ENCODE data around the gene HSBP1L1. TPM values are rescaled to one million over a fixed set of nuclear protein-coding genes. Genes with fewer than 3 reads are reported as not detected.

The HSBP1L1 gene
- total and polyA plus RNA-seq, 2 of the 13 experiments (the other 11 are each of a cell fraction or from before 2014, with no cell fraction given) = 22.6 to 45.1 TPM

DNA sequence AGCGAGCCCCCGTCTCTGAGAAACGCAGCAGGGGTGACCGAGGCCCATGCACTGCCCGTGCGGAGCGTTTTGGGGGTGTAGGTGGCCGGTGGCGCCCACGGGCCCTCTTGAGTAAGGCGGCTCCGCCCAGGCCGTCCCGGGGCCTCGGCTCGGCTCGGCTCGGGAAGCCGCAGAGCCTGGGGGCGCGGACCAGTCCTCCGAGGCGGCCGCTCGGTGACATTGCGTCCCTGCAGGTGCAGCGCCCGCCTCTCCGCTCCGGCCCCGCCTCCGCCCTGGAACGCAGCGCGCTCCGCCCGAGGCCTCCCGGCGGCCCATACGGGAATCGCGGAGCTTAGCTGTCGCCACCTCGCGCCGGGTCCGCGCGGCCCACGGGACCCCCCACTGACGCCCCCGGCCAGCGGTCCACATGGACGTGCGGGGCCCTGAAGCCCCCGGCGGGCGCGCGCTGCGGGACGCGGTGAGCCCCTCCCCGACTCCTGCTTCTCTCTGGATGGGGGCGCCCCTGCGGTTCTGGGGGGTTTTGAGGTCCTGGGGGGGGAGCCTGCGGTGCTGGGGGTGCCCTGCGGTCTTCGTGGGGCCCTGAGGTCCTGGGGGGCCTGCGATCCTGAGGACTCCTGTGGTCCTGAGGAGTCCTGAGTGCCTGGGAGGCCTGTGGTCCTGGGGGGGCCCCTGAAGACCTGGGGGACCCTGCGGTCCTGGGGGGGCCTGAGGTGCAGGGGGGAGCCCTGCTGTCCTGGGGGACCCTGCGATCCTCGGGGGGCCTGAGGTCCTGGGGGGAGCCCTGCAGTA is at the start of gene HSBP1L1 (continued):
- TF ChIP-seq, protein P1, sequence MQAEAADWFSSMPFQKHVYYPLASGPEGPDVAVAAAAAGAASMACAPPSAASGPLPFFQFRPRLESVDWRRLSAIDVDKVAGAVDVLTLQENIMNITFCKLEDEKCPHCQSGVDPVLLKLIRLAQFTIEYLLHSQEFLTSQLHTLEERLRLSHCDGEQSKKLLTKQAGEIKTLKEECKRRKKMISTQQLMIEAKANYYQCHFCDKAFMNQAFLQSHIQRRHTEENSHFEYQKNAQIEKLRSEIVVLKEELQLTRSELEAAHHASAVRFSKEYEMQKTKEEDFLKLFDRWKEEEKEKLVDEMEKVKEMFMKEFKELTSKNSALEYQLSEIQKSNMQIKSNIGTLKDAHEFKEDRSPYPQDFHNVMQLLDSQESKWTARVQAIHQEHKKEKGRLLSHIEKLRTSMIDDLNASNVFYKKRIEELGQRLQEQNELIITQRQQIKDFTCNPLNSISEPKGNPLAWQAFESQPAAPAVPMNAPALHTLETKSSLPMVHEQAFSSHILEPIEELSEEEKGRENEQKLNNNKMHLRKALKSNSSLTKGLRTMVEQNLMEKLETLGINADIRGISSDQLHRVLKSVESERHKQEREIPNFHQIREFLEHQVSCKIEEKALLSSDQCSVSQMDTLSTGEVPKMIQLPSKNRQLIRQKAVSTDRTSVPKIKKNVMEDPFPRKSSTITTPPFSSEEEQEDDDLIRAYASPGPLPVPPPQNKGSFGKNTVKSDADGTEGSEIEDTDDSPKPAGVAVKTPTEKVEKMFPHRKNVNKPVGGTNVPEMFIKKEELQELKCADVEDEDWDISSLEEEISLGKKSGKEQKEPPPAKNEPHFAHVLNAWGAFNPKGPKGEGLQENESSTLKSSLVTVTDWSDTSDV (CRISPR knock-in tag; IDR thresholded peaks at IDR 0.05) = no peak
- TF ChIP-seq, protein P2, sequence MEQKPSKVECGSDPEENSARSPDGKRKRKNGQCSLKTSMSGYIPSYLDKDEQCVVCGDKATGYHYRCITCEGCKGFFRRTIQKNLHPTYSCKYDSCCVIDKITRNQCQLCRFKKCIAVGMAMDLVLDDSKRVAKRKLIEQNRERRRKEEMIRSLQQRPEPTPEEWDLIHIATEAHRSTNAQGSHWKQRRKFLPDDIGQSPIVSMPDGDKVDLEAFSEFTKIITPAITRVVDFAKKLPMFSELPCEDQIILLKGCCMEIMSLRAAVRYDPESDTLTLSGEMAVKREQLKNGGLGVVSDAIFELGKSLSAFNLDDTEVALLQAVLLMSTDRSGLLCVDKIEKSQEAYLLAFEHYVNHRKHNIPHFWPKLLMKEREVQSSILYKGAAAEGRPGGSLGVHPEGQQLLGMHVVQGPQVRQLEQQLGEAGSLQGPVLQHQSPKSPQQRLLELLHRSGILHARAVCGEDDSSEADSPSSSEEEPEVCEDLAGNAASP (CRISPR knock-in tag; IDR thresholded peaks at IDR 0.05; ENCODE audit: borderline replicate concordance) = 0 out of 2 replicates have a peak, but pooled peaks have one; percentile 24
- no peak for TF ChIP-seq NAIF1 (CRISPR knock-in tag; IDR thresholded peaks at IDR 0.05; ENCODE audit: borderline replicate concordance)
- no peak for TF ChIP-seq ZNF83 (CRISPR knock-in tag; IDR thresholded peaks at IDR 0.05; ENCODE audit: borderline replicate concordance)
- no peak for TF ChIP-seq ZNF260 (CRISPR knock-in tag; IDR thresholded peaks at IDR 0.05; ENCODE audit: borderline replicate concordance, low read depth)
- no peak for TF ChIP-seq ZNF598 (CRISPR knock-in tag; IDR thresholded peaks at IDR 0.05; ENCODE audit: borderline replicate concordance)
- TF ChIP-seq ZNF230 (CRISPR knock-in tag; IDR thresholded peaks at IDR 0.05) = no peak
- peak; percentile 70 for TF ChIP-seq ZFY (CRISPR knock-in tag; IDR thresholded peaks at IDR 0.05)
- no peak; the same call in 1 of the 2 replicates for TF ChIP-seq EEA1 (CRISPR knock-in tag; IDR thresholded peaks at IDR 0.05; ENCODE audit: borderline replicate concordance)
- TF ChIP-seq MAFK (conservative IDR thresholded peaks at IDR 0.05 in 1 of 2, IDR thresholded peaks at IDR 0.05 in 1 of 2; ENCODE audit: low read length in 2 of 2) = no peak
- 0 out of 2 replicates have a peak, but pooled peaks have one; percentile 59 for TF ChIP-seq HOXA9 (CRISPR knock-in tag; IDR thresholded peaks at IDR 0.05; ENCODE audit: borderline replicate concordance)
- TF ChIP-seq ZNF468 (CRISPR knock-in tag; IDR thresholded peaks at IDR 0.05) = no peak
- no peak for TF ChIP-seq ZFP36 (IDR thresholded peaks at IDR 0.05; ENCODE audit: borderline replicate concordance, low read depth, low read length, partially characterized antibody)
- TF ChIP-seq MEF2D (CRISPR knock-in tag; IDR thresholded peaks at IDR 0.05) = no peak
- no peak for TF ChIP-seq NFATC3 (CRISPR knock-in tag; IDR thresholded peaks at IDR 0.05)
- TF ChIP-seq, protein P3, sequence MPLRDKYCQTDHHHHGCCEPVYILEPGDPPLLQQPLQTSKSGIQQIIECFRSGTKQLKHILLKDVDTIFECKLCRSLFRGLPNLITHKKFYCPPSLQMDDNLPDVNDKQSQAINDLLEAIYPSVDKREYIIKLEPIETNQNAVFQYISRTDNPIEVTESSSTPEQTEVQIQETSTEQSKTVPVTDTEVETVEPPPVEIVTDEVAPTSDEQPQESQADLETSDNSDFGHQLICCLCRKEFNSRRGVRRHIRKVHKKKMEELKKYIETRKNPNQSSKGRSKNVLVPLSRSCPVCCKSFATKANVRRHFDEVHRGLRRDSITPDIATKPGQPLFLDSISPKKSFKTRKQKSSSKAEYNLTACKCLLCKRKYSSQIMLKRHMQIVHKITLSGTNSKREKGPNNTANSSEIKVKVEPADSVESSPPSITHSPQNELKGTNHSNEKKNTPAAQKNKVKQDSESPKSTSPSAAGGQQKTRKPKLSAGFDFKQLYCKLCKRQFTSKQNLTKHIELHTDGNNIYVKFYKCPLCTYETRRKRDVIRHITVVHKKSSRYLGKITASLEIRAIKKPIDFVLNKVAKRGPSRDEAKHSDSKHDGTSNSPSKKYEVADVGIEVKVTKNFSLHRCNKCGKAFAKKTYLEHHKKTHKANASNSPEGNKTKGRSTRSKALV (CRISPR knock-in tag; IDR thresholded peaks at IDR 0.05) = 0 out of 2 replicates have a peak, but pooled peaks have one; percentile 55
- peak; percentile 90 for TF ChIP-seq ZNF343 (CRISPR knock-in tag; IDR thresholded peaks at IDR 0.05)
- TF ChIP-seq ZNF615 (CRISPR knock-in tag; IDR thresholded peaks at IDR 0.05; ENCODE audit: borderline replicate concordance) = no peak
- TF ChIP-seq ZNF263 (CRISPR knock-in tag; IDR thresholded peaks at IDR 0.05) = no peak; the same call in 1 of the 2 replicates
- peak; percentile 40 for TF ChIP-seq HOXA3 (CRISPR knock-in tag; IDR thresholded peaks at IDR 0.05)
- TF ChIP-seq, protein P4, sequence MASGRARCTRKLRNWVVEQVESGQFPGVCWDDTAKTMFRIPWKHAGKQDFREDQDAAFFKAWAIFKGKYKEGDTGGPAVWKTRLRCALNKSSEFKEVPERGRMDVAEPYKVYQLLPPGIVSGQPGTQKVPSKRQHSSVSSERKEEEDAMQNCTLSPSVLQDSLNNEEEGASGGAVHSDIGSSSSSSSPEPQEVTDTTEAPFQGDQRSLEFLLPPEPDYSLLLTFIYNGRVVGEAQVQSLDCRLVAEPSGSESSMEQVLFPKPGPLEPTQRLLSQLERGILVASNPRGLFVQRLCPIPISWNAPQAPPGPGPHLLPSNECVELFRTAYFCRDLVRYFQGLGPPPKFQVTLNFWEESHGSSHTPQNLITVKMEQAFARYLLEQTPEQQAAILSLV (CRISPR knock-in tag; IDR thresholded peaks at IDR 0.05; ENCODE audit: borderline replicate concordance) = no peak
- TF ChIP-seq ZNF143 (CRISPR knock-in tag; IDR thresholded peaks at IDR 0.05) = no peak

Data from HepG2 (cell line).